G401.6 (cell line): ENCODE measurements around the gene TSPAN9.

Source experiments
- FAIRE-seq: peaks from 2 replicates; lab custom pipeline; 2012; peaks lifted over from hg19 to GRCh38; lab: Jason Lieb, UNC

The TSPAN9 gene

GRCh38 chr12:3101309-3102024 is 24.3 kb downstream of the TSPAN9 start:
- FAIRE-seq: no peak

GRCh38 chr12:3102771-3103410 is 25.7 kb downstream of the TSPAN9 start:
- FAIRE-seq: no peak

- no peak for FAIRE-seq
These were observed 26.6 kb downstream of the TSPAN9 start for GRCh38 chr12:3103806-3104205.

- FAIRE-seq: no peak
These were observed 28.7 kb downstream of the TSPAN9 start for GRCh38 chr12:3105690-3106479.

GRCh38 chr12:3106579-3106978 is 29.4 kb downstream of the TSPAN9 start:
- no peak for FAIRE-seq

- FAIRE-seq: no peak
These were observed 29.9 kb downstream of the TSPAN9 start for GRCh38 chr12:3107071-3107583.

- no peak for FAIRE-seq
These were observed 30.8 kb downstream of the TSPAN9 start for GRCh38 chr12:3107954-3108353.

GRCh38 chr12:3110578-3110977 is 33.4 kb downstream of the TSPAN9 start:
- FAIRE-seq: no peak

GRCh38 chr12:3113671-3114325 is 36.6 kb downstream of the TSPAN9 start:
- no peak for FAIRE-seq

GRCh38 chr12:3114671-3115070 is 37.5 kb downstream of the TSPAN9 start:
- no peak for FAIRE-seq

- no peak for FAIRE-seq
These were observed 37.9 kb downstream of the TSPAN9 start for GRCh38 chr12:3115078-3115477.

- no peak for FAIRE-seq
These were observed 39.1 kb downstream of the TSPAN9 start for GRCh38 chr12:3116106-3116844.

GRCh38 chr12:3117144-3117581 is 40.0 kb downstream of the TSPAN9 start:
- no peak for FAIRE-seq

GRCh38 chr12:3117591-3118015 is 40.4 kb downstream of the TSPAN9 start:
- no peak for FAIRE-seq

- FAIRE-seq: no peak
These were observed 42.1 kb downstream of the TSPAN9 start for GRCh38 chr12:3119192-3119755.

- FAIRE-seq: no peak
These were observed 42.8 kb downstream of the TSPAN9 start for GRCh38 chr12:3119756-3120601.

GRCh38 chr12:3120701-3121100 is 43.5 kb downstream of the TSPAN9 start:
- no peak for FAIRE-seq

GRCh38 chr12:3122841-3123678 is 45.9 kb downstream of the TSPAN9 start:
- no peak for FAIRE-seq

- FAIRE-seq: no peak
These were observed 46.5 kb downstream of the TSPAN9 start for GRCh38 chr12:3123729-3124128.
